Fibroblast of mammary gland (primary cell): Measurements from ENCODE around the gene SEPTIN12.
A peak's percentile ranks its signal among the peaks of the same experiment; 100 is the strongest.
"Not testable (repeated sequence)": the region's sequence is repeated elsewhere in the genome, so short reads cannot be mapped to it uniquely, and the experiment has no call there.

ENCODE experiments used
- DNase-seq: peaks from one replicate; pipeline ENCODE4 v3.0.0-alpha.2; 2010; ENCODE audit warnings: low read depth
- H3K4me3 ChIP-seq: 2 replicates; pipeline ENCODE4 v1.5.1; 2011; ENCODE audit warnings: low read depth, mild to moderate bottlenecking, low read length, moderate library complexity; ENCODE audit not compliant: control insufficient read depth
- CTCF ChIP-seq: conservative IDR thresholded peaks from 2 replicates; pipeline ENCODE4 v1.5.1; 2011; ENCODE audit warnings: low read depth, low read length, inconsistent platforms; ENCODE audit not compliant: control insufficient read depth, insufficient read depth

The SEPTIN12 gene

GRCh38 chr16:4787068-4787467 lies 1.1 kb downstream of the SEPTIN12 start:
- no peak overlapping the region for H3K4me3 ChIP-seq
- DNase-seq: no peak
- TF ChIP-seq CTCF: no peak

- no peak overlapping the region for H3K4me3 ChIP-seq
- TF ChIP-seq CTCF: no peak
- DNase-seq: no peak
Observed at GRCh38 chr16:4785758-4786433, 2.2 kb downstream of the SEPTIN12 start.

GRCh38 chr16:4784444-4784987 lies 3.6 kb downstream of the SEPTIN12 start:
- not testable (repeated sequence) for H3K4me3 ChIP-seq, DNase-seq

- H3K4me3 ChIP-seq: no peak overlapping the region
- DNase-seq: no peak
- no peak for TF ChIP-seq CTCF
Observed at GRCh38 chr16:4783951-4784336, 4.2 kb downstream of the SEPTIN12 start.

- TF ChIP-seq CTCF: no peak
- no peak overlapping the region for H3K4me3 ChIP-seq
- no peak for DNase-seq
Observed at GRCh38 chr16:4783251-4783950, 4.7 kb downstream of the SEPTIN12 start.

- peak; percentile 36 for DNase-seq
- TF ChIP-seq CTCF: no peak
Observed at GRCh38 chr16:4780235-4780634, 7.9 kb downstream of the SEPTIN12 start.

GRCh38 chr16:4778050-4778392 lies 10.1 kb downstream of the SEPTIN12 start:
- no peak overlapping the region for H3K4me3 ChIP-seq
- DNase-seq: no peak
- TF ChIP-seq CTCF: no peak

More at GRCh38 chr16:4780235-4780634, 7.9 kb downstream of the SEPTIN12 start:
- H3K4me3 ChIP-seq: no peak overlapping the region
